GM23248 (cell line): Measurements from ENCODE around the gene ROCK2. TPM values are rescaled to one million over a fixed set of nuclear protein-coding genes. Genes with fewer than 3 reads are reported as not detected.

Experiments used
- DNase-seq: peaks from one replicate; pipeline ENCODE4 v3.0.0-alpha.2; 2015
- H2AFZ ChIP-seq: fragments of 200-600 bp; sonication (generic); 2 replicates; pipeline ENCODE4 v1.6.1; 2016; ENCODE audit warnings: antibody characterized with exemption
- H3F3A ChIP-seq: fragments of 200-600 bp; sonication (generic); 2 replicates; pipeline ENCODE4 v1.6.1; 2016; ENCODE audit warnings: mild to moderate bottlenecking, antibody characterized with exemption, mixed run types; ENCODE audit not compliant: insufficient read depth
- H3K27ac ChIP-seq: fragments of 200-600 bp; sonication (generic); 2 replicates; pipeline ENCODE4 v1.5.1; 2016; ENCODE audit warnings: mild to moderate bottlenecking
- H3K27me3 ChIP-seq: fragments of 200-600 bp; sonication (generic); replicated peaks from 2 replicates; pipeline ENCODE4 v1.6.1; 2016; ENCODE audit warnings: mild to moderate bottlenecking; ENCODE audit not compliant: insufficient read depth
- H3K36me3 ChIP-seq: fragments of 200-600 bp; sonication (generic); 2 replicates; pipeline ENCODE4 v1.6.1; 2016; ENCODE audit warnings: low read depth, mild to moderate bottlenecking
- H3K4me1 ChIP-seq: fragments of 200-600 bp; sonication (generic); 2 replicates; pipeline ENCODE4 v1.6.1; 2016; ENCODE audit warnings: mild to moderate bottlenecking; ENCODE audit not compliant: insufficient read depth
- H3K4me2 ChIP-seq: fragments of 200-600 bp; sonication (generic); one replicate; pipeline ENCODE4 v1.6.1; 2016; ENCODE audit warnings: mild to moderate bottlenecking; ENCODE audit not compliant: unreplicated experiment
- H3K4me3 ChIP-seq: fragments of 200-600 bp; sonication (generic); 2 replicates; pipeline ENCODE4 v1.5.1; 2016; ENCODE audit warnings: mild to moderate bottlenecking
- H3K79me2 ChIP-seq: fragments of 200-600 bp; sonication (generic); 2 replicates; pipeline ENCODE4 v1.6.1; 2016; ENCODE audit warnings: mild to moderate bottlenecking; ENCODE audit not compliant: insufficient read depth
- H3K9ac ChIP-seq: fragments of 200-600 bp; sonication (generic); 2 replicates; pipeline ENCODE4 v1.6.1; 2016; ENCODE audit warnings: mild to moderate bottlenecking
- H3K9me2 ChIP-seq: fragments of 200-600 bp; sonication (generic); 2 replicates; pipeline ENCODE4 v1.6.1; 2016; ENCODE audit warnings: mixed run types, mild to moderate bottlenecking, moderate library complexity; ENCODE audit not compliant: insufficient read depth
- H3K9me3 ChIP-seq: fragments of 200-600 bp; sonication (generic); one replicate; pipeline ENCODE4 v1.6.1; 2017; ENCODE audit warnings: low read depth
- H4K20me1 ChIP-seq: fragments of 200-600 bp; sonication (generic); 2 replicates; pipeline ENCODE4 v1.6.0; 2016; ENCODE audit not compliant: insufficient read depth
- EZH2 ChIP-seq: fragments of 200-600 bp; sonication (generic); IDR thresholded peaks from 2 replicates; pipeline ENCODE4 v1.6.1; 2018; ENCODE audit warnings: antibody characterized with exemption, mild to moderate bottlenecking; ENCODE audit not compliant: insufficient read depth, poor library complexity, severe bottlenecking
- EZH2phosphoT487 ChIP-seq: fragments of 200-600 bp; sonication (generic); IDR thresholded peaks from 2 replicates; pipeline ENCODE4 v1.6.1; 2018; ENCODE audit warnings: antibody characterized with exemption, moderate library complexity, mild to moderate bottlenecking, low read depth; ENCODE audit not compliant: insufficient read depth
- WGBS, 2 experiments: methylation state at CpG; one replicate each; pipeline ENCODE4 v1.1.6; 2015 to 2017; ENCODE audit warnings: low lambda C conversion rate in 2 of 2, low coverage in 1 of 2; ENCODE audit errors: missing lambda C conversion rate in 2 of 2; 5-methylcytosine and 5-hydroxymethylcytosine counted together
- in situ Hi-C: fragments of 300-500 bp; cut with MboI; formaldehyde crosslinking; loops from 2 replicates; pipeline ENCODE4 v1.15.0; 2020
- polyA plus RNA-seq: library from polyadenylated mRNA; unstranded; fragments of >200 nt; fragmentation: Nextera tagmentation; extraction: Ambion mirVana; gene quantifications from 2 replicates; pipeline ENCODE4 v1.2.1, GENCODE V29; 2016
- total RNA-seq: library from RNA; depleted of rRNA; stranded (reverse); fragments of >200 nt; shearing (Covaris generic); gene quantifications from 2 replicates; pipeline ENCODE4 v1.2.3, GENCODE V29; 2014

ROCK2 gene
- total and polyA plus RNA-seq, 2 experiments from 2014 or later = 19.9 to 38.3 TPM

GRCh38 chr2:11387100-11387390, 42.6 kb upstream of the ROCK2 start:
- no peak overlapping the region for H3K9ac ChIP-seq
- TF ChIP-seq EZH2 (no peak), EZH2phosphoT487 (no peak)
- H3K4me3 ChIP-seq = no peak overlapping the region
- no peak overlapping the region for H3K27ac ChIP-seq
- H3K27me3 ChIP-seq = no peaks in the 10 kb centered on the region
- no peaks in the 10 kb centered on the region for H3F3A ChIP-seq
- WGBS, 2 experiments = 29 to 30% methylated on average over 9 of the region's 9 CpGs
- in situ Hi-C loops = no loop called here
- no peaks in the 10 kb centered on the region for H3K36me3 ChIP-seq
- DNase-seq = peak; percentile 66
- H3K4me2 ChIP-seq = no peak overlapping the region
- peak overlapping the region; percentile 21 for H2AFZ ChIP-seq
- H3K79me2 ChIP-seq = no peaks in the 10 kb centered on the region
- H3K9me2 ChIP-seq = no peaks in the 10 kb centered on the region
- H3K4me1 ChIP-seq = peaks cover 16% of the 10 kb centered on the region
- no peaks in the 10 kb centered on the region for H3K9me3 ChIP-seq
- H4K20me1 ChIP-seq = no peaks in the 10 kb centered on the region

GRCh38 chr2:11385847-11386246, 41.4 kb upstream of the ROCK2 start:
- H3F3A ChIP-seq = no peaks in the 10 kb centered on the region
- H3K9ac ChIP-seq = no peak overlapping the region
- peak overlapping the region; percentile 32 for H3K4me2 ChIP-seq
- no peaks in the 10 kb centered on the region for H4K20me1 ChIP-seq
- H3K4me3 ChIP-seq = no peak overlapping the region
- H3K79me2 ChIP-seq = no peaks in the 10 kb centered on the region
- H3K9me2 ChIP-seq = no peaks in the 10 kb centered on the region
- H3K36me3 ChIP-seq = no peaks in the 10 kb centered on the region
- WGBS, 2 experiments = 74 to 79% methylated on average over 3 of the region's 3 CpGs
- no peak for TF ChIP-seq EZH2
- no peak for TF ChIP-seq EZH2phosphoT487
- in situ Hi-C loops = no loop called here
- DNase-seq = peak; percentile 6
- peaks cover 16% of the 10 kb centered on the region for H3K4me1 ChIP-seq
- H3K27me3 ChIP-seq = no peaks in the 10 kb centered on the region
- no peaks in the 10 kb centered on the region for H3K9me3 ChIP-seq
- H3K27ac ChIP-seq = no peak overlapping the region
- H2AFZ ChIP-seq = peak overlapping the region; percentile 55

- 94 to 98% methylated on average over 2 of the region's 2 CpGs for WGBS, 2 experiments
Observed at GRCh38 chr2:11385216-11385615, 40.8 kb upstream of the ROCK2 start.

GRCh38 chr2:11379558-11379957, 35.1 kb upstream of the ROCK2 start:
- no peak overlapping the region for H3K4me3 ChIP-seq
- WGBS, 2 experiments = 19 to 23% methylated on average over 5 of the region's 5 CpGs
- H3K9ac ChIP-seq = no peak overlapping the region
- DNase-seq = peak; percentile 56
- TF ChIP-seq EZH2phosphoT487 (no peak), EZH2 (no peak)
- H3K4me2 ChIP-seq = peak overlapping the region; percentile 7
- no peaks in the 10 kb centered on the region for H3K27me3 ChIP-seq
- no peaks in the 10 kb centered on the region for H3K36me3 ChIP-seq
- peak overlapping the region; percentile 31 for H2AFZ ChIP-seq
- peaks cover 14% of the 10 kb centered on the region for H3F3A ChIP-seq
- H3K27ac ChIP-seq = no peak overlapping the region
- H3K9me3 ChIP-seq = no peaks in the 10 kb centered on the region
- H3K9me2 ChIP-seq = no peaks in the 10 kb centered on the region
- in situ Hi-C loops = no loop called here
- no peaks in the 10 kb centered on the region for H4K20me1 ChIP-seq
- H3K4me1 ChIP-seq = peaks cover 16% of the 10 kb centered on the region
- no peaks in the 10 kb centered on the region for H3K79me2 ChIP-seq

More at GRCh38 chr2:11385216-11385615, 40.8 kb upstream of the ROCK2 start:
- Histone ChIP-seq H3K9ac (no peak overlapping the region), H3K27me3 (no peaks in the 10 kb centered on the region), H2AFZ (no peak overlapping the region), H3K9me2 (no peaks in the 10 kb centered on the region), H3K4me2 (no peak overlapping the region), H3F3A (no peaks in the 10 kb centered on the region), H3K27ac (no peak overlapping the region), H3K4me1 (peaks cover 16% of the 10 kb centered on the region), H3K36me3 (no peaks in the 10 kb centered on the region), H3K4me3 (no peak overlapping the region), H3K79me2 (no peaks in the 10 kb centered on the region), H3K9me3 (no peaks in the 10 kb centered on the region), H4K20me1 (no peaks in the 10 kb centered on the region)
- DNase-seq = no peak
- no peak for TF ChIP-seq EZH2phosphoT487
- in situ Hi-C loops = no loop called here

- no peak for DNase-seq
- in situ Hi-C loops = no loop called here
- H3K27ac ChIP-seq = no peak overlapping the region
Observed at GRCh38 chr2:11377928-11378545, 33.6 kb upstream of the ROCK2 start.

More at GRCh38 chr2:11377928-11378545, 33.6 kb upstream of the ROCK2 start:
- Histone ChIP-seq H3K9me2 (no peaks in the 10 kb centered on the region), H3K4me3 (no peak overlapping the region), H3K9me3 (no peaks in the 10 kb centered on the region), H3F3A (peaks cover 19% of the 10 kb centered on the region), H3K36me3 (no peaks in the 10 kb centered on the region), H3K27me3 (no peaks in the 10 kb centered on the region), H4K20me1 (no peaks in the 10 kb centered on the region), H3K9ac (no peak overlapping the region), H3K79me2 (no peaks in the 10 kb centered on the region), H3K4me1 (peaks cover 16% of the 10 kb centered on the region), H2AFZ (no peak overlapping the region), H3K4me2 (no peak overlapping the region)
- TF ChIP-seq EZH2 (no peak), EZH2phosphoT487 (no peak)
- 87 to 90% methylated on average over 12 of the region's 12 CpGs for WGBS, 2 experiments
